ENCODE measurements around the gene ARRDC3. TPM values are rescaled to one million over a fixed set of nuclear protein-coding genes. Genes with fewer than 3 reads are reported as not detected.

ARRDC3 gene
- total RNA-seq, 1 experiment from 2014 or later = 33.0 TPM

DNA sequence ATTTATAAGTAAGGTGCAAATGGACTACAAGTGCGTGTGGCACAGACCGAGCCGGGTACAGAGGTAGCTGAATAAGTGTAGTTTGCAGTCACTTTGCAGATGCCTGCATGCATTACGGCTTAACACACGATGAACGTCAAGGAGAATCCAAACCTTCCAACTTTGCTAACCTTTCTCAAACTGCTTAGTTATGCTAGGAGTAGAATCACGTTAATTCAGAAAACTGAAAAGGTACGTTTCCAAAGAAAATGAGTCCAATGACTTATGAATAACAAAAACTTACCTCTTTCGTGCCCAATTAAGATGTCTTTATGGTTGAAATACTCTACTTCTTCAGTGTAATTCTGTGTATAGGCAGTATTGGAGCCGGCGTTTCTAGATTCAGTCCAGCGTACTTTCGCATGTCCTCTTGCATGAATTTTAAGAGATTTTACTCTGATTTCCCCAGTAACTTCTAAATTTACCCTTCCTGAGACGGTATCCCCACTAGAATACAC, 539 bp downstream of the ARRDC3 start:
- no peak for ATAC-seq
- peaks cover 22% of the 10 kb centered on the region; the same call in 1 of the 2 replicates for H3K4me1 ChIP-seq (ENCODE audit: control insufficient read depth, insufficient read depth, low read length)
- peaks cover 15% of the 10 kb centered on the region for H3K36me3 ChIP-seq (ENCODE audit: control insufficient read depth, insufficient read depth, low read length)
- H3K4me3 ChIP-seq (ENCODE audit: low read depth in 2 of 2, low read length in 2 of 2) = peak overlapping the region; percentile 72 to 84
- no peaks in the 10 kb centered on the region for H3K27me3 ChIP-seq (ENCODE audit: control insufficient read depth, insufficient read depth, low read length)
- BruUV-seq (replicated peaks) = TSS peak; percentile 81
- intact Hi-C loops (cut with micrococcal nuclease; ENCODE audit: unreplicated experiment) (loop anchor here (5.0 to 10.0 kb wide), 2 partner anchors 70 to 448 kb away; no protein-coding TSS in a partner anchor), in situ Hi-C loops (cut with HindIII; ENCODE audit: low pct_unique_long_range_greater_than_20kb, low sequenced_read_pairs) (no loop called here)
- CTCF ChIA-PET = interaction anchor here (1.0 kb wide), 1 partner anchor 37 kb away, joined by 4 read pairs; no protein-coding TSS in a partner anchor
- TF ChIP-seq, protein P1, sequence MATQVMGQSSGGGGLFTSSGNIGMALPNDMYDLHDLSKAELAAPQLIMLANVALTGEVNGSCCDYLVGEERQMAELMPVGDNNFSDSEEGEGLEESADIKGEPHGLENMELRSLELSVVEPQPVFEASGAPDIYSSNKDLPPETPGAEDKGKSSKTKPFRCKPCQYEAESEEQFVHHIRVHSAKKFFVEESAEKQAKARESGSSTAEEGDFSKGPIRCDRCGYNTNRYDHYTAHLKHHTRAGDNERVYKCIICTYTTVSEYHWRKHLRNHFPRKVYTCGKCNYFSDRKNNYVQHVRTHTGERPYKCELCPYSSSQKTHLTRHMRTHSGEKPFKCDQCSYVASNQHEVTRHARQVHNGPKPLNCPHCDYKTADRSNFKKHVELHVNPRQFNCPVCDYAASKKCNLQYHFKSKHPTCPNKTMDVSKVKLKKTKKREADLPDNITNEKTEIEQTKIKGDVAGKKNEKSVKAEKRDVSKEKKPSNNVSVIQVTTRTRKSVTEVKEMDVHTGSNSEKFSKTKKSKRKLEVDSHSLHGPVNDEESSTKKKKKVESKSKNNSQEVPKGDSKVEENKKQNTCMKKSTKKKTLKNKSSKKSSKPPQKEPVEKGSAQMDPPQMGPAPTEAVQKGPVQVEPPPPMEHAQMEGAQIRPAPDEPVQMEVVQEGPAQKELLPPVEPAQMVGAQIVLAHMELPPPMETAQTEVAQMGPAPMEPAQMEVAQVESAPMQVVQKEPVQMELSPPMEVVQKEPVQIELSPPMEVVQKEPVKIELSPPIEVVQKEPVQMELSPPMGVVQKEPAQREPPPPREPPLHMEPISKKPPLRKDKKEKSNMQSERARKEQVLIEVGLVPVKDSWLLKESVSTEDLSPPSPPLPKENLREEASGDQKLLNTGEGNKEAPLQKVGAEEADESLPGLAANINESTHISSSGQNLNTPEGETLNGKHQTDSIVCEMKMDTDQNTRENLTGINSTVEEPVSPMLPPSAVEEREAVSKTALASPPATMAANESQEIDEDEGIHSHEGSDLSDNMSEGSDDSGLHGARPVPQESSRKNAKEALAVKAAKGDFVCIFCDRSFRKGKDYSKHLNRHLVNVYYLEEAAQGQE (IDR thresholded peaks at IDR 0.05; ENCODE audit: insufficient read depth in 1 of 2, low read depth in 2 of 2, low read length in 1 of 2) = no peak
- 0 out of 2 replicates have a peak, but pooled peaks have one; percentile 16 for TF ChIP-seq SIN3A (IDR thresholded peaks at IDR 0.05; ENCODE audit: borderline replicate concordance, insufficient read depth, low read depth, low read length)
- TF ChIP-seq, protein P2, sequence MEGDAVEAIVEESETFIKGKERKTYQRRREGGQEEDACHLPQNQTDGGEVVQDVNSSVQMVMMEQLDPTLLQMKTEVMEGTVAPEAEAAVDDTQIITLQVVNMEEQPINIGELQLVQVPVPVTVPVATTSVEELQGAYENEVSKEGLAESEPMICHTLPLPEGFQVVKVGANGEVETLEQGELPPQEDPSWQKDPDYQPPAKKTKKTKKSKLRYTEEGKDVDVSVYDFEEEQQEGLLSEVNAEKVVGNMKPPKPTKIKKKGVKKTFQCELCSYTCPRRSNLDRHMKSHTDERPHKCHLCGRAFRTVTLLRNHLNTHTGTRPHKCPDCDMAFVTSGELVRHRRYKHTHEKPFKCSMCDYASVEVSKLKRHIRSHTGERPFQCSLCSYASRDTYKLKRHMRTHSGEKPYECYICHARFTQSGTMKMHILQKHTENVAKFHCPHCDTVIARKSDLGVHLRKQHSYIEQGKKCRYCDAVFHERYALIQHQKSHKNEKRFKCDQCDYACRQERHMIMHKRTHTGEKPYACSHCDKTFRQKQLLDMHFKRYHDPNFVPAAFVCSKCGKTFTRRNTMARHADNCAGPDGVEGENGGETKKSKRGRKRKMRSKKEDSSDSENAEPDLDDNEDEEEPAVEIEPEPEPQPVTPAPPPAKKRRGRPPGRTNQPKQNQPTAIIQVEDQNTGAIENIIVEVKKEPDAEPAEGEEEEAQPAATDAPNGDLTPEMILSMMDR (IDR thresholded peaks at IDR 0.05) = no peak
- peak overlapping the region; percentile 99 for H3K27ac ChIP-seq (ENCODE audit: low read length)
- H3K9me3 ChIP-seq (ENCODE audit: control insufficient read depth, insufficient read depth, low read depth, low read length) = no peaks in the 10 kb centered on the region
- peak; percentile 42 for DNase-seq (ENCODE audit: low read depth, low spot score)
- POLR2A ChIA-PET = interaction anchor here (0.5 to 1.0 kb wide), 3 partner anchors 102 to 791 kb away, joined by 4 to 10 read pairs (median 8); no protein-coding TSS in a partner anchor

DNA sequence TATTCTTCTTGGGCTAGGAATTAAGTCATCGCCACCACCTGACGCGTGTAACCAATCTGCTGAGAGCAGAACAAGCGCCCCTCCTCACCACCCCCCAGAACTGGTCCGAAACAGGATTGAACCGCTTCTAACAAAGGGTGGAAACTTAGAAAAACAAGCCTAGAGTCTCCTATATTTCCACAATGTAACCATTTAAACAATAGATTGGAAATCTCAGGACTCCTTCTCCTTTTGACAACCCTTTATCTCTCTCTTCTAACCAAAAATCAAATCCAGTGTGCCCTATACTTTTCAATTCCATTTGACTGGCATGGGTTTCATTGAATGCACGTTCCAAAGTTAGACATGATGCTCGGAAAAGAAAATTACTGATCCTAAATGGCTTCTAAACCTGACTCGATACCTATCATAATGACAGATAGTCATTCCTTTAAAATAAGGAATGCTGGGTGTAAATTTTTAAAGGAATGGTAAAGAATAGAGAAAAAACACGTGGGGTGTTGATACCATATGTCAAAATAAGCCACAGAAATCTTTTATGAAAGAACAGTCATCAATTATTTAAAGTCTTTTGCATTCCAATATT, 1.2 kb downstream of the ARRDC3 start:
- no TSS peak for BruUV-seq (replicated peaks)
- intact Hi-C loops (cut with micrococcal nuclease; ENCODE audit: unreplicated experiment) = loop anchor here (5.0 to 10.0 kb wide), 2 partner anchors 70 to 447 kb away; no protein-coding TSS in a partner anchor
- Histone ChIP-seq H3K4me1 (ENCODE audit: control insufficient read depth, insufficient read depth, low read length) (peaks cover 22% of the 10 kb centered on the region; the same call in 1 of the 2 replicates), H3K36me3 (ENCODE audit: control insufficient read depth, insufficient read depth, low read length) (peaks cover 22% of the 10 kb centered on the region), H3K27me3 (ENCODE audit: control insufficient read depth, insufficient read depth, low read length) (no peaks in the 10 kb centered on the region), H3K9me3 (ENCODE audit: control insufficient read depth, insufficient read depth, low read depth, low read length) (no peaks in the 10 kb centered on the region), H3K4me3 (ENCODE audit: low read depth in 2 of 2, low read length in 2 of 2) (peak overlapping the region; percentile 72 to 84), H3K27ac (ENCODE audit: low read length) (peak overlapping the region; percentile 99)
- in situ Hi-C loops (cut with HindIII; ENCODE audit: low pct_unique_long_range_greater_than_20kb, low sequenced_read_pairs) = no loop called here
- peak; percentile 66 for DNase-seq (ENCODE audit: low read depth, low spot score)
- 0 out of 2 replicates have a peak, but pooled peaks have one; percentile 2 for TF ChIP-seq SIN3A (IDR thresholded peaks at IDR 0.05; ENCODE audit: borderline replicate concordance, insufficient read depth, low read depth, low read length)
- TF ChIP-seq, protein P2 (IDR thresholded peaks at IDR 0.05) = no peak
- no peak for ATAC-seq
- CTCF ChIA-PET = no interaction called here
- POLR2A ChIA-PET = no interaction called here
